H1 (cell line): ENCODE data around the gene CGA. TPM values are rescaled to one million over a fixed set of nuclear protein-coding genes. Genes with fewer than 3 reads are reported as not detected.
A peak's percentile ranks its signal among the peaks of the same experiment; 100 is the strongest.

Experiments used
- CTCF ChIA-PET: fragments of 300-600 bp; sonication (Branson Sonifier 250); formaldehyde crosslinking; loops from one replicate; lab custom pipeline; 2021; ENCODE audit not compliant: partially characterized antibody; lab: Charles Lee
- POLR2A ChIA-PET: fragments of 300-600 bp; sonication (Branson Sonifier 250); formaldehyde crosslinking; loops from one replicate; lab custom pipeline; 2021; ENCODE audit warnings: inconsistent platforms; ENCODE audit not compliant: partially characterized antibody; lab: Charles Lee
- DNase-seq, 2 experiments: peaks; one replicate each; pipeline versions ENCODE4 v3.0.0 to v3.0.0-alpha.2; 2010 to 2022; ENCODE audit warnings: low spot score in 2 of 2, low read depth in 1 of 2, mixed read lengths in 1 of 2
- FAIRE-seq: peaks from 2 replicates; lab custom pipeline; 2011; peaks lifted over from hg19 to GRCh38; lab: Jason Lieb, UNC
- H2AFZ ChIP-seq: 2 replicates; pipeline ENCODE4 v1.8.1; 2012; ENCODE audit warnings: low read length, inconsistent platforms
- H2AK5ac ChIP-seq: 2 replicates; pipeline ENCODE4 v1.6.1; 2013; ENCODE audit warnings: low read depth, low read length
- H2BK120ac ChIP-seq: replicated peaks from 2 replicates; pipeline ENCODE3; 2013; ENCODE audit warnings: low read depth, low read length, inconsistent platforms
- H2BK12ac ChIP-seq: 2 replicates; pipeline ENCODE4 v1.6.1; 2013; ENCODE audit warnings: low read depth, low read length
- H2BK15ac ChIP-seq: 2 replicates; pipeline ENCODE4 v1.6.1; 2013; ENCODE audit warnings: low read length
- H2BK20ac ChIP-seq: 2 replicates; pipeline ENCODE4 v1.6.1; 2013; ENCODE audit warnings: low read length
- H2BK5ac ChIP-seq: 2 replicates; pipeline ENCODE4 v1.6.1; 2013; ENCODE audit warnings: low read depth, low read length
- H3K14ac ChIP-seq: 2 replicates; pipeline ENCODE4 v1.6.1; 2013; ENCODE audit warnings: inconsistent platforms; ENCODE audit not compliant: insufficient read length
- H3K18ac ChIP-seq: 2 replicates; pipeline ENCODE4 v1.6.1; 2013; ENCODE audit warnings: low read length; ENCODE audit errors: extremely low read depth
- H3K23ac ChIP-seq: 2 replicates; pipeline ENCODE4 v1.6.1; 2013; ENCODE audit warnings: inconsistent platforms; ENCODE audit not compliant: insufficient read length
- H3K23me2 ChIP-seq: 2 replicates; pipeline ENCODE4 v1.6.1; 2013; ENCODE audit warnings: low read depth, low read length
- H3K27ac ChIP-seq: 2 replicates; pipeline ENCODE4 v1.6.1; 2011; ENCODE audit warnings: low read depth, low read length, inconsistent platforms
- H3K27me3 ChIP-seq, 4 experiments: replicated peaks in 1 of 4; 1 replicate in 1 of 4; 2 replicates in 3 of 4; pipeline versions ENCODE4 v1.6.1 to v1.8.1; 2011 to 2013; ENCODE audit warnings: low read length in 3 of 4, mild to moderate bottlenecking in 3 of 4, inconsistent platforms in 2 of 4, mixed read lengths in 2 of 4, moderate library complexity in 1 of 4; ENCODE audit not compliant: control insufficient read depth in 3 of 4, insufficient read depth in 3 of 4; ENCODE audit errors: extremely low read depth in 1 of 4
- H3K36me3 ChIP-seq, 4 experiments: 2 replicates each; pipeline versions ENCODE4 v1.6.1 to v1.8.1; 2011 to 2013; ENCODE audit warnings: mild to moderate bottlenecking in 4 of 4, low read length in 3 of 4, moderate library complexity in 2 of 4, control low read depth in 1 of 4, inconsistent platforms in 1 of 4; ENCODE audit not compliant: insufficient read depth in 4 of 4, control insufficient read depth in 2 of 4
- H3K4ac ChIP-seq: replicated peaks from 2 replicates; pipeline ENCODE3; 2013; ENCODE audit warnings: low read length, low read depth, mixed read lengths, inconsistent platforms; ENCODE audit not compliant: insufficient read length
- H3K4me1 ChIP-seq, 4 experiments: replicated peaks in 1 of 4; 1 replicate in 1 of 4; 2 replicates in 3 of 4; pipeline versions ENCODE4 v1.6.1 to v1.8.1; 2011 to 2013; ENCODE audit warnings: low read length in 3 of 4, inconsistent platforms in 2 of 4, mixed read lengths in 1 of 4; ENCODE audit not compliant: insufficient read depth in 4 of 4, control insufficient read depth in 3 of 4
- H3K4me2 ChIP-seq, 2 experiments: 2 replicates each; pipeline versions ENCODE4 v1.6.1 to v1.8.1; 2011 to 2013; ENCODE audit warnings: low read depth in 2 of 2, low read length in 2 of 2, control low read depth in 1 of 2, inconsistent platforms in 1 of 2, mild to moderate bottlenecking in 1 of 2; ENCODE audit not compliant: insufficient read depth in 1 of 2
- H3K4me3 ChIP-seq, 4 experiments: fragments of 200-600, 300-600 bp in 1 of 4; sonication (generic), shearing (Covaris generic), sonication (Bioruptor Twin) in 1 of 4; 2 replicates each; pipeline versions ENCODE4 v1.5.1 to v1.8.1; 2011 to 2016; ENCODE audit warnings: low read length in 4 of 4, low read depth in 3 of 4, control low read depth in 2 of 4, inconsistent platforms in 2 of 4, mild to moderate bottlenecking in 2 of 4, mixed read lengths in 1 of 4, moderate library complexity in 1 of 4; ENCODE audit not compliant: insufficient read depth in 2 of 4; ENCODE audit errors: extremely low read depth in 1 of 4
- H3K56ac ChIP-seq: replicated peaks from 2 replicates; pipeline ENCODE3; 2013; ENCODE audit warnings: low read depth, mild to moderate bottlenecking, mixed read lengths, low read length, inconsistent platforms; ENCODE audit not compliant: insufficient read length
- H3K79me1 ChIP-seq: 2 replicates; pipeline ENCODE4 v1.6.1; 2013; ENCODE audit warnings: low read depth, low read length, control low read depth
- H3K79me2 ChIP-seq, 2 experiments: 2 replicates each; pipeline versions ENCODE4 v1.6.1 to v1.8.1; 2012 to 2013; ENCODE audit warnings: low read length in 2 of 2, mild to moderate bottlenecking in 2 of 2, inconsistent platforms in 1 of 2; ENCODE audit not compliant: insufficient read depth in 2 of 2, control insufficient read depth in 1 of 2
- H3K9ac ChIP-seq, 4 experiments: replicated peaks in 1 of 4; 1 replicate in 1 of 4; 2 replicates in 3 of 4; pipeline versions ENCODE4 v1.6.1 to v1.8.1; 2011 to 2013; ENCODE audit warnings: low read depth in 3 of 4, low read length in 3 of 4, control low read depth in 2 of 4, mild to moderate bottlenecking in 2 of 4, moderate library complexity in 2 of 4, inconsistent platforms in 1 of 4; ENCODE audit errors: extremely low read depth in 1 of 4
- H3K9me3 ChIP-seq, 2 experiments: 2 replicates each; pipeline versions ENCODE4 v1.6.1 to v1.8.1; 2012 to 2013; ENCODE audit warnings: mild to moderate bottlenecking in 2 of 2, moderate library complexity in 2 of 2, control low read depth in 1 of 2, inconsistent platforms in 1 of 2, low read depth in 1 of 2, low read length in 1 of 2, mixed read lengths in 1 of 2; ENCODE audit not compliant: insufficient read depth in 2 of 2
- H4K20me1 ChIP-seq, 2 experiments: replicated peaks in 1 of 2; 2 replicates each; pipeline versions ENCODE3 to v1.8.1; 2011 to 2013; ENCODE audit warnings: inconsistent platforms in 2 of 2, low read length in 2 of 2, mild to moderate bottlenecking in 1 of 2; ENCODE audit not compliant: insufficient read depth in 2 of 2, control insufficient read depth in 1 of 2
- H4K5ac ChIP-seq: 2 replicates; pipeline ENCODE4 v1.6.1; 2013; ENCODE audit warnings: low read length, low read depth, mixed read lengths, inconsistent platforms; ENCODE audit not compliant: insufficient read length
- H4K8ac ChIP-seq: 2 replicates; pipeline ENCODE4 v1.8.0; 2013; ENCODE audit warnings: mild to moderate bottlenecking, moderate library complexity, low read length, inconsistent platforms; ENCODE audit not compliant: insufficient read depth; ENCODE audit errors: extremely low read depth
- H4K91ac ChIP-seq: replicated peaks from 2 replicates; pipeline ENCODE3; 2013; ENCODE audit warnings: low read length, mixed read lengths, inconsistent platforms; ENCODE audit not compliant: insufficient read length
- CHD2 ChIP-seq: IDR thresholded peaks from 2 replicates; pipeline ENCODE4 v1.6.1; 2012; ENCODE audit warnings: low read length, improper control_type of control experiment
- CREB1 ChIP-seq: IDR thresholded peaks from 2 replicates; pipeline ENCODE4 v1.6.1; 2012; ENCODE audit warnings: inconsistent platforms
- EGR1 ChIP-seq: IDR thresholded peaks from 2 replicates; pipeline ENCODE4 v1.6.1; 2011; ENCODE audit warnings: low read depth, low read length, borderline replicate concordance
- FOSL1 ChIP-seq: IDR thresholded peaks from 2 replicates; pipeline ENCODE4 v1.6.1; 2011; ENCODE audit warnings: mild to moderate bottlenecking, low read depth, low read length, moderate library complexity; ENCODE audit not compliant: insufficient read depth
- KDM5A ChIP-seq: fragments of 200-600 bp; IDR thresholded peaks from 2 replicates; pipeline ENCODE4 v1.7.1; 2012; ENCODE audit warnings: mild to moderate bottlenecking, low read length, inconsistent platforms, mixed read lengths
- RAD21 ChIP-seq, 2 experiments: IDR thresholded peaks in 1 of 2; conservative IDR thresholded peaks in 1 of 2; 2 replicates each; pipeline ENCODE4 v1.6.1; 2011; ENCODE audit warnings: low read depth in 2 of 2, low read length in 2 of 2, improper control_type of control experiment in 1 of 2, inconsistent platforms in 1 of 2, mild to moderate bottlenecking in 1 of 2, moderate library complexity in 1 of 2
- RNF2 ChIP-seq: fragments of 200-900, 300-1000 bp; sonication (generic); IDR thresholded peaks from 2 replicates; pipeline ENCODE4 v1.7.1; 2016; ENCODE audit warnings: borderline replicate concordance, low read depth, mild to moderate bottlenecking, antibody characterized with exemption, low read length; ENCODE audit not compliant: poor library complexity, severe bottlenecking; ENCODE audit errors: missing control alignments
- TAF1 ChIP-seq: IDR thresholded peaks from 2 replicates; pipeline ENCODE4 v1.6.1; 2011; ENCODE audit warnings: mild to moderate bottlenecking, low read depth, low read length
- WGBS, 2 experiments: shearing (Covaris generic) in 1 of 2; methylation state at CpG; one replicate each; pipeline versions ENCODE4 v1.1.6 to v1.1.7; 2013 to 2015; ENCODE audit warnings: low lambda C conversion rate in 2 of 2, mixed read lengths in 2 of 2, inconsistent platforms in 1 of 2, low coverage in 1 of 2, missing lambda C conversion rate in 1 of 2; ENCODE audit not compliant: insufficient replicate concordance in 2 of 2, insufficient coverage in 1 of 2, insufficient read length in 1 of 2; ENCODE audit errors: extremely low coverage in 1 of 2, missing lambda C conversion rate in 1 of 2; 5-methylcytosine and 5-hydroxymethylcytosine counted together
- polyA plus RNA-seq, 7 experiments: library from polyadenylated mRNA; depleted of rRNA in 3 of 7; stranded (reverse) in 5 of 7; unstranded in 2 of 7; fragments of >200 nt in 5 of 7; fragments of 200-250 nt in 2 of 7; gene quantifications; 1 replicate in 5 of 7; 2 replicates in 1 of 7; 4 replicates in 1 of 7; pipeline versions ENCODE4 v1.2.1 to v1.2.3, GENCODE V29; 2011 to 2013; ENCODE audit warnings: missing spikeins in 2 of 7, mixed read lengths in 2 of 7
- total RNA-seq: library from RNA; stranded (reverse); fragmentation: NEBNext Ultra II Directional; extraction: Animal tissue kit (Norgen Biotek cat#: 25700); gene quantifications from 2 replicates; pipeline ENCODE4 v1.2.1, GENCODE V29; 2021
- TF ChIP-seq, protein P1 (sequence below), 3 experiments: IDR thresholded peaks; 1 replicate in 2 of 3; 2 replicates in 1 of 3; pipeline versions ENCODE4 v1.5.1 to v1.6.1; 2011; ENCODE audit warnings: low read length in 3 of 3, mild to moderate bottlenecking in 3 of 3, inconsistent platforms in 2 of 3, low read depth in 1 of 3, moderate library complexity in 1 of 3; ENCODE audit not compliant: insufficient read depth in 1 of 3; ENCODE audit errors: control extremely low read depth in 1 of 3

The CGA gene
- total and polyA plus RNA-seq, 2 of the 8 experiments (the other 6 are each of a cell fraction or from before 2014, with no cell fraction given), result not detected

DNA sequence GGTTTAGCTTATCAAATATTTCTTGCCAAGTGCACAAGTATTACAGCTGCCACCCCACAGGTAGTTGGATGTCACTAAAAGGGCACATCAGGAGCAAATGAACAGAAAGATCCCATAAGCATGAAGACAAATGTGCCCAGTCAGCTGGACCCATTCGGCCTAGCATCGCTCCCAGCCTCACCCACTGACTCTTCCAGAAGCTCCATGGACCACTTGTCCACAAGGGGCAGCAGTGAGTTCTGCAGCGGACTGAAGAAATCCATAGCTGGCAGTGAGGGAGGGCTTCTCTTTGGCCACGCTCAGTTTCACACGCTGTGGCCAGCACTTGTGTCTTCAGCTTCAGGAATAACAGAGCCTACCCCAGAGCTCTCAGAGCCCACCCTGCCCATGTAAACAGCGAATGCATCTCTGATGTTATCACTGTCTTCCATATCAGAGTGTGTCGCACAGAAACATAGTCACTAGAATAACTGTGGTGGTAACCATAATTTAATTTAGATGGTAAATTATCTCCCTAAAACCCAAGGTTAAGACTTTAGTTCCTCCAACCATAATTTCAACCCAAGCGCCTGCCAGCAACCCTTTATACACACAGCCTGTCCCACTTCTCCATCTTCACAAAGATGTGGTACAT, 15.8 kb downstream of the CGA start:
- H2BK12ac ChIP-seq, result no peak overlapping the region
- no peak overlapping the region for H3K27ac ChIP-seq
- WGBS, 2 experiments, result 51% methylated on average over 6 of the region's 8 CpGs; no CpG with 5 or more reads in 1 of the 2 experiments
- no peaks in the 10 kb centered on the region for H3K27me3 ChIP-seq
- no peaks in the 10 kb centered on the region for H3K79me1 ChIP-seq
- H4K5ac ChIP-seq, result no peak overlapping the region
- ChIA-PET POLR2A (interaction anchor here (1.0 kb wide), 1 partner anchor 14 kb away, joined by 3 read pairs; no protein-coding TSS in a partner anchor), CTCF (interaction anchor here (0.5 to 7.5 kb wide), 26 partner anchors 8 to 1527 kb away, joined by 3 to 67 read pairs (median 3); no protein-coding TSS in a partner anchor)
- H2BK20ac ChIP-seq, result no peak overlapping the region
- H3K23me2 ChIP-seq, result no peaks in the 10 kb centered on the region
- H4K91ac ChIP-seq, result no peak overlapping the region
- no peaks in the 10 kb centered on the region for H3K4me1 ChIP-seq
- no peak overlapping the region for H3K9ac ChIP-seq
- H3K14ac ChIP-seq, result no peak overlapping the region
- H4K20me1 ChIP-seq, result no peaks in the 10 kb centered on the region
- peak; percentile 91 for FAIRE-seq
- H3K56ac ChIP-seq, result no peak overlapping the region
- H2BK120ac ChIP-seq, result no peak overlapping the region
- no peaks in the 10 kb centered on the region for H3K79me2 ChIP-seq
- H3K23ac ChIP-seq, result no peak overlapping the region
- no peak overlapping the region for H2AK5ac ChIP-seq
- H2BK15ac ChIP-seq, result no peak overlapping the region
- H3K4me2 ChIP-seq, result no peak overlapping the region
- H3K4ac ChIP-seq, result no peak overlapping the region
- DNase-seq, result peak; percentile 51 to 88
- H3K9me3 ChIP-seq, result no peaks in the 10 kb centered on the region
- no peak overlapping the region for H2BK5ac ChIP-seq
- no peaks in the 10 kb centered on the region for H3K36me3 ChIP-seq
- H3K18ac ChIP-seq, result no peak overlapping the region
- no peak overlapping the region for H3K4me3 ChIP-seq
- H2AFZ ChIP-seq, result peak overlapping the region; percentile 47; the same call in 1 of the 2 replicates
- H4K8ac ChIP-seq, result no peak overlapping the region
- TF ChIP-seq TAF1 (no peak), CHD2 (no peak), RAD21 (IDR thresholded peaks at IDR 0.05 in 1 of 2, conservative IDR thresholded peaks at IDR 0.05 in 1 of 2; ENCODE audit: low read depth in 2 of 2, low read length in 2 of 2) (peak; percentile 68 to 78), RNF2 (no peak), EGR1 (0 out of 2 replicates have a peak, but pooled peaks have one; percentile 15), FOSL1 (no peak), CREB1 (peak; percentile 25; the same call in 1 of the 2 replicates), KDM5A (no peak)
- TF ChIP-seq, protein P1, sequence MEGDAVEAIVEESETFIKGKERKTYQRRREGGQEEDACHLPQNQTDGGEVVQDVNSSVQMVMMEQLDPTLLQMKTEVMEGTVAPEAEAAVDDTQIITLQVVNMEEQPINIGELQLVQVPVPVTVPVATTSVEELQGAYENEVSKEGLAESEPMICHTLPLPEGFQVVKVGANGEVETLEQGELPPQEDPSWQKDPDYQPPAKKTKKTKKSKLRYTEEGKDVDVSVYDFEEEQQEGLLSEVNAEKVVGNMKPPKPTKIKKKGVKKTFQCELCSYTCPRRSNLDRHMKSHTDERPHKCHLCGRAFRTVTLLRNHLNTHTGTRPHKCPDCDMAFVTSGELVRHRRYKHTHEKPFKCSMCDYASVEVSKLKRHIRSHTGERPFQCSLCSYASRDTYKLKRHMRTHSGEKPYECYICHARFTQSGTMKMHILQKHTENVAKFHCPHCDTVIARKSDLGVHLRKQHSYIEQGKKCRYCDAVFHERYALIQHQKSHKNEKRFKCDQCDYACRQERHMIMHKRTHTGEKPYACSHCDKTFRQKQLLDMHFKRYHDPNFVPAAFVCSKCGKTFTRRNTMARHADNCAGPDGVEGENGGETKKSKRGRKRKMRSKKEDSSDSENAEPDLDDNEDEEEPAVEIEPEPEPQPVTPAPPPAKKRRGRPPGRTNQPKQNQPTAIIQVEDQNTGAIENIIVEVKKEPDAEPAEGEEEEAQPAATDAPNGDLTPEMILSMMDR (IDR thresholded peaks at IDR 0.05; ENCODE audit: control extremely low read depth in 1 of 3, insufficient read depth in 1 of 3, low read depth in 1 of 3, low read length in 3 of 3), result peak; percentile 84 to 99 (median 97)
